Inflammatory macrophage treated with lipopolysaccharide for 4 hours (primary cell): ENCODE measurements around the gene ZDHHC4.

Source experiments
- DNase-seq: peaks from one replicate; pipeline ENCODE4 v3.0.0-alpha.2; 2020

The ZDHHC4 gene

DNA sequence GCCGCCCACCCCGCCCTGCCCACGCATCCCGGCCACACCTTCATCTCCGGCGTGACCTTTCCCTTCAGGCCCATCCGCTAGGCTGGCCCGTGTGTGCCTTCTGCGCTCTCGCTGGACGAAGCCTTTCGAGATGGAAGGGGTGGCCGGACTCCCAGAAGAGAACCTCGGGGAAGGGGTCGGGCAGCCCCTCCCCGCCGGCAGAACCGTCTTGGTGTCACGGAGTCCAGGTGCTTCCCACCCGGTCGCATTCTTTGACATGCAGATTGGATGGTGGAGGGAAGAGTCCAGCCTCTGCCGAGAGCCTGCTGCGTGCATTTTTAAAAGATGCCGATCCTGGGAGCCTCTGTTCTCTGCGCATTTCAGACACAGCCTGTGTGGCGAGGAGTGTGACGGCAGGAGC is 30.8 kb downstream of the ZDHHC4 start:
- DNase-seq, result no peak

DNA sequence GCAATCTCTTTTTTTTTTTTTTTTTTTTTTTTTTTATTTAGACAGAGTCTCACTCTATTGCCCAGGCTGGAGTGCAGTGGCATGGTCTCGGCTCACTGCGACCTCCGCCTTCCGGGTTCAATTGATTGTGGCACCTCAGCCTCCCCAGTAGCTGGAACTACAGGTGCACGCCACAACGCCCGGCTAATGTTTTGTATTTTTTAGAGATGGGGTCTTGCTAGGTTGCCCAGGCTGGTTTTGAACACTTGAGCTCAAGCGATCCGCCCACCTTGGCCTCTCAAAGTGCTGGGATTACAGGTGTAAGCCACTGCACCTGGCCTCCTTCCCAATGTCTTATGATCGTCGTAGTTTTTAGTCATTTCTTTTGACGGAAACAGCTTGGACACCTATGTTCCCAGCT is 31.5 kb downstream of the ZDHHC4 start:
- DNase-seq, result no peak

DNA sequence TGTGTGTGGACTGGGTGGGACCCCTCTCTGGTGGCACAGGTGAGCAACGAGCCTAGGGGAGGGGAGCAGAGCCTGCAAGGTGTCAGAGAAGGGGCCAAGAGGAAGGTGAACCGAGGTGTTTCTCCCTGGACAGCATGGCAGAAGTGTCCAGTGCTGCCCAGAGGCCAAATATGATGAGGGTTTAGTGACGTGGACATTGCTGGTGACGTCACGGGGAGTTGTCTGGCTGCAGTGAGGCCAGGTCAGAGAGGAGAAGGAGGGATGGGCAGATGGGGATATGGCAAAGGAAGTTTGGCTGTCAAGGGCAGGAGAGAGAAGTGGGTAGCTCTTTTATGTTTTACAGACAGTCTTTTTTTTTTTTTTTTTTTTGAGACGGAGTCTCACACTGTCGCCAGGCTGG is 35.6 kb downstream of the ZDHHC4 start:
- DNase-seq, result no peak

GRCh38 chr7:6613706-6614105 is 36.5 kb downstream of the ZDHHC4 start:
- no peak for DNase-seq

- no peak for DNase-seq
Observed at GRCh38 chr7:6614953-6615722, 37.9 kb downstream of the ZDHHC4 start, which contains the start of gene ZNF853. ZNF853 (plus strand) TSS chr7:6615610; CDS start chr7:6616175, 565 bp downstream.

- no peak for DNase-seq
Observed at GRCh38 chr7:6615723-6616555, 38.7 kb downstream of the ZDHHC4 start.

- DNase-seq, result no peak
Observed at GRCh38 chr7:6616854-6617643, 39.8 kb downstream of the ZDHHC4 start.

GRCh38 chr7:6618621-6619020 is 41.4 kb downstream of the ZDHHC4 start:
- DNase-seq, result no peak

- no peak for DNase-seq
Observed at GRCh38 chr7:6619961-6620360, 42.7 kb downstream of the ZDHHC4 start.

GRCh38 chr7:6621195-6622133 is 44.2 kb downstream of the ZDHHC4 start:
- peak; percentile 21 for DNase-seq

- DNase-seq, result no peak
Observed at GRCh38 chr7:6622134-6622710, 45.0 kb downstream of the ZDHHC4 start.

DNA sequence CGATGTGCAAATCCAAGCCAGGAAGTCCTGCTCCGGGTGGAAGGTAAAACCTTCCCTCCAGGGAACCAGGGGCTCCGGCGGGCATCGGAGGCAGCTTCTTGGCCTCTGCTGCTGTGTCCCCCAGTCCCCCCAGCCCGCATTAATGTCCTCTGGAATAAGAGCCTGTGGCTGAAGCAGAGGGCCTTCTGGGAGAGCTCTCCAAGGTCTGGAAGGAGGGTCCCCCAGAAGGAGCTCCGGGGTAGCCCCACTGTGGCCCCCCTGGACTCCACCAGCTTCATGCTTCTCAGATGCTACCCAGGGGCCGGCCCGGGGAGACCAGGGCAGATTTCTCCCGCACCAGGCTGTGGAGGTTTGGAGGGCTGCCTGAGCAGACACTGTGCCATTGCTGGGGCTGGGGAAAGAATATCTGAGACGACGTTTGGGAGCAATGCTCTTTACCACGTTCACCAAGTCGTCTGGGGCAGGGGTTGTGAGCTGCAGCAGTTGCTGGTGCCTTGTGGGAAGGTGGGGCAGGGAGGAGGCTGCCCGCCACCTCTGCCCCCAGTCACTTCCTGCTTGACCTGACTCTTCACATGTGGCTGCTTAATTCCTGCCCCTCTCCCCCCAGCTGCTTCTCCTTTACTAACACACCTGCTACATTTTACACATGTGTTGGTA is 46.5 kb downstream of the ZDHHC4 start:
- DNase-seq, result no peak

DNA sequence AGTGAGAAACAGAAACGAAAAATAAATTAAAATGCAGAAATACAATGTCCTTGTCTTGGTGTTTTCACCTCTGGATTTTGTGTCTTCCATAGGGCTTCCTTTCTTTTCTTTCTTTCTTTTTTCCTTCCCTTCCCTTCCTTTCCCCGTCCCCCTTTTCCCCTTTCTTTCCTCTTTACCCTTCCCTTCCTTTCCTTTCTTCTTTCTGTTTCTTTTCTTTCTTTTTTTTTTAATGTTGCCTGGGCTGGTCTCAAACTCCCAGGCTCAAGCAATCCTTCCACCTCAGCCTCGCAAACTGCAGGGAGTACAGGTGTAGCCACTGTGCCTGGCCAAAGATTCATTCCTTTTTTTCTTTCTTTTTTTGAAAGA is 47.0 kb downstream of the ZDHHC4 start:
- no peak for DNase-seq

DNA sequence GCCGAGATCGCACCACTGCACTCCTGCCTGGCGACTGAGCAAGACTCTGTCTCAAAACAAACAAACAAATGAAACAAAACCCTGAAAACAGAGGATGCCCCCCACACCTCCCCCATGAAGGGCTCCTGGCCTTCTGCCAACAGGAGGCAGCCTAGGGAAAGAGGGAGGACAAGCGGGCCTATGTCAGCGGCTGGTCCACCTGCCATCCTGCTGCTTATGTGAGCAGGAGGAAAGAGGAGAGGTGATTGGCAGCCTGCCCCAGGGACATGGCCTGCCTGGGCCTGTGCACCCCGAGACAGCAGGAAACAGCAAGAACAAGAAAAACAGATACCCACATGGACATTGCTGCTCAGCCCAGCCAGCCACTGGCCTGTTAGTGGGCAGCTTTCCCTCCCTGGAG is 50.8 kb downstream of the ZDHHC4 start:
- no peak for DNase-seq

DNA sequence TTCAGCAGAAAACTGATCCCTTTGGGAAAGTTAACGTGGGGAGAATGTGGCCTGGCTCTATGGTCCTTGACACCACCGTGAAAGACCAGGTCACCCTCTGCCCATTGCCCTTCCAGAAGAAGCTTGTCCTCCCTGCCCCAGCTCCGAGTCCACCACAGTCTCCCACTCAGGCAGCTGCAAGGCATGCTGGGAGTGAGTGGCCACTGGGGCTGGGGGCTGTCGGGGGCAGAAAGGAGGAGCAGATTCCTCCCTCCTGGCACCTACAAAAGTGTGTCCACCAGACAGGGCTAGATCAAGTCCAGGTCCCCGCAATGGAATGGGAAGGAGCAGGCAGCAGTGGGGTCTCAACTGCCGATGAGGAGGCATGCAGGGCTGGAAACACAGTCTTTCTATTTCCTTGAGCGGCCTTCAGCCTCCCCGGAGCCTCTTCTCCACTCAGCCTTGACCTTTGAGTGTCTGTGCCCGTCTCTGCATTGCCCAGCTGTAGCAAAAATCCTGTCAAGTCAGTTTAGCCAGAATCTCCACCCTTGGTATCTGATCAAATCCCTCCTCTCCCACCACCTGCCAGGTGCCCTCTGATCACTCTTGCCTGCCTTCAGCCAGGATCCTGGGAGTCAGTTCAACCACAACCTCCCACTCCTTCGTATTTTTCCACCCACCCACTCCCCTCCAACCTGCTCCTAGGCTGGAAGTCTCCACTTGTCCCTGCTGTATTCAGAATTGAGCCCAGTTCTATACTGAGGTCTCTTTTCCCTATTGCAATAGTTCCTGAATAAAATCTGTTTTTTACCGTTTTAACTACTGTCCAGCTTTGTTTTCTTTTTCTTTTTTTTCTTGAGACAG is 53.0 kb downstream of the ZDHHC4 start:
- DNase-seq, result no peak

GRCh38 chr7:6631605-6632004 is 54.4 kb downstream of the ZDHHC4 start:
- no peak for DNase-seq

DNA sequence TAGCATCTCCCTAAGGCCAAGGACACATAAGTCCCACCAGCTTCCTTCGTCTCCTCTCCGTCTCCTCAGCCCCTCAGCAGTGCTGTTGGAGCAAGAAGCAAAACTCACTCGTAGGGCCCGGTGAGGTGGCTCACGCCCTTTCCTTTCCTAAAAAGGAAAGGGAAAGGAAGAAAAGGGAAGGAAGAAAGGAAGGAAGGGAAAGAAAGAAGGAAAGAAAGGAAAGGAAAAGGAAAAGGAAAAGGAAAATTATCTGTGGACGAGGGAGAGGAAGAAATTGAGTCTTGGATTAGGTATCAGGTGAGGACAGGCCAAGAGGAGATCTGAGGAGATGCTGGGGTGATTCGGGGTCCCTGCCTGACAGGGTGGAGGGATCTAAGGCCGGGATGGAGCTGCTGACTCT is 56.8 kb downstream of the ZDHHC4 start:
- DNase-seq, result no peak

DNA sequence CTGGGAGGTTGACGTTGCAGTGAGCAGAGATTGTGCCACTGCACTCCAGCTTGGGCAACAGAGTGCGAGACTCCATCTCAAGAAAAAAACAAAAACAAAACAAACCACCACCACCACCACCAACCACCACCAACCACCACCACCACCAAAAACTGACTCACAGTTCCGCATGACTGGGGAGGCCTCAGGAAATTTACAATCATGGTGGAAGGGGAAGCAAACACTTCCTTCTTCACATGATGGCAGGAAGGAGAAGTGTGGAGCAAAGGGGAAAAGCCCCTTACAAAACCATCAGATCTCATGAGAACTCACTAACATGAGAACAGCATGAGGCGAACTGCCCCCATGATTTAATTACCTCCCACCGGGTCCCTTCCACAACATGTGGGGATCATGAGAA is 57.7 kb downstream of the ZDHHC4 start:
- peak; percentile 86 for DNase-seq

DNA sequence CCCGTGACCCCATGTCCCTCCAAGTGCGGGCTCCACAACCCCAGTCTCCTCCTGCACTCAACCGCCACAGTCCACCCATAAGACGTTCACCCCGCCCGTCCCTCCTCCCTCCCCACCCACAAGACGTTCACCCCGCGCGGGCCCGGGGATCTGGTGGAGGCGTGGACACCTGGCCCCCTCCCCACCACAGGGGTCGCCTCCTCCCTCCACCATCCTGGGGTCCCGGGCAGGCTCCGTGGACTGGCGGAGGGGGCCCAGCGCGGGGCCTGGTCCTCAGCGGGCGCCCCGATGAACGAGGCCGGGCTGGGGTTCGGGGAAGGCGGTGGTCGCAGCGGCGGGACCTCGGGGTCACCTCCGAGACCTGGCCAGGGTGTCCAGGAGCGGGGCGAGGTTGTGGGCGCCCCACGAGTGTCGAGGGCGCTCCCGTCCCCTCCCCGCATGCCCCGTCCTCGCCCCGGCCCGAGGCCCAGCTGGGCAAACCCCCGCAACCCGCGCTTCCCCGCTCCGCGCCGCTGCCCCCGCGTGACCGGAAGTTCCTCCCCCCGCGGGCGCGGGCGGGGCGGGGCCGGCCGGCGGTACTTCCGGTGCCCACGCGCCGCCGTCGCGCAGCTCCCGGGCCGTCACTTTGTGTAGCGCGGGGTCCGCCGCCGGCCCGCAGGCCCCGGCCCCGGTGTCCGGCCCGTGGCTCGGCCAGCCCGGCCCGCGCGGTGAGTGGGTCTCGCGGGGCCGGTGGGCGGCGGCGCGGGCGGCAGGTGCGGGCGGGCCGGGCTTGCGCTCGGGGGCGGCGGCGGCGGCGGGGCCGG is 59.7 kb downstream of the ZDHHC4 start, which contains the start of gene ZNF316:
TSS of gene ZNF316 (plus strand) at position 578 of the 803 bp plus-strand sequence. CDS start 5,092 bp downstream, outside the sequence.
- peak; percentile 78 for DNase-seq
